Mucosa of rectum (tissue), 2 donors: ENCODE measurements around the gene B4GALNT3.
"Not testable (repeated sequence)": the region's sequence is repeated elsewhere in the genome, so short reads cannot be mapped to it uniquely, and the experiment has no call there.

Experiments used
- H3K27ac ChIP-seq, 2 donors: one replicate each; pipeline ENCODE4 v1.7.0; 2013; ENCODE audit warnings: inconsistent platforms in 2 of 2, low read depth in 2 of 2, low read length in 2 of 2
- H3K27me3 ChIP-seq, 2 donors: one replicate each; pipeline ENCODE4 v1.7.0; 2013; ENCODE audit warnings: low read length in 2 of 2; ENCODE audit not compliant: control insufficient read depth in 2 of 2, insufficient read depth in 2 of 2
- H3K36me3 ChIP-seq, 2 donors: one replicate each; pipeline ENCODE4 v1.7.0; 2013; ENCODE audit warnings: low read length in 2 of 2; ENCODE audit not compliant: control insufficient read depth in 2 of 2, insufficient read depth in 2 of 2
- H3K4me1 ChIP-seq, 2 donors: one replicate each; pipeline ENCODE4 v1.7.0; 2013; ENCODE audit warnings: low read length in 2 of 2, mild to moderate bottlenecking in 1 of 2; ENCODE audit not compliant: control insufficient read depth in 2 of 2, insufficient read depth in 2 of 2
- H3K4me3 ChIP-seq, 2 donors: one replicate each; pipeline ENCODE4 v1.7.0; 2013; ENCODE audit warnings: low read length in 2 of 2
- H3K9ac ChIP-seq, 2 donors: one replicate each; pipeline ENCODE4 v1.7.0; 2013; ENCODE audit warnings: low read length in 2 of 2, low read depth in 1 of 2, mild to moderate bottlenecking in 1 of 2
- H3K9me3 ChIP-seq, 2 donors: one replicate each; pipeline ENCODE4 v1.7.0; 2013; ENCODE audit warnings: low read length in 2 of 2; ENCODE audit not compliant: control insufficient read depth in 2 of 2
- donor health status: healthy.
- donor health status: Normal muscosa, but diverticular disease.

The B4GALNT3 gene

GRCh38 chr12:570921-571794, 111.4 kb downstream of the B4GALNT3 start:
- Histone ChIP-seq H3K4me1 (peaks cover 38 to 39% of the 10 kb centered on the region in 2 donors), H3K36me3 (no peaks in the 10 kb centered on the region), H3K27me3 (no peaks in the 10 kb centered on the region), H3K27ac (peak overlapping the region; percentile 93 to 95), H3K9me3 (no peaks in the 10 kb centered on the region), H3K9ac (peak overlapping the region; percentile 76 to 80), H3K4me3 (peak overlapping the region; percentile 73 to 77)

- no peaks in the 10 kb centered on the region for H3K36me3 ChIP-seq
- no peak overlapping the region for H3K4me3 ChIP-seq
- no peaks in the 10 kb centered on the region for H3K27me3 ChIP-seq
- H3K27ac ChIP-seq = peak overlapping the region; percentile 93 to 95
- peaks cover 39 to 43% of the 10 kb centered on the region in 2 donors for H3K4me1 ChIP-seq
- H3K9me3 ChIP-seq = no peaks in the 10 kb centered on the region
- H3K9ac ChIP-seq = no peak overlapping the region
Observed at GRCh38 chr12:571795-572531, 112.2 kb downstream of the B4GALNT3 start.

DNA sequence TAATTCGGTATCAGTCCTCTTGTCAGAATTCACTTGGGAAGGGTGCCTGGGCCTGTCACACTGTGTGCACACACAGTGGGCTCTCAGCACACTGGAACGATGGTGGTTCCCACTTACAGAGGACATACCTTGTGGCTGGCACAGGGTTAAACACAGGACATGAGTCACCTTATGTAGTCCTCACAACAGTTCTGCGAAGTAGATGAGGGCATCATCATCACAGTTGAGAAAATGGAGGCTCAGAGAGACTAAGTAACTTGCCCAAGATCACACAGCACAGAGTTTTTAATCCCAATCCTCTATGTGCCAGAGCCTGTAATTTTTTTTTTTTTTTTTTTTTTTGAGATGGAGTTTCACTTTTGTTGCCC, 112.8 kb downstream of the B4GALNT3 start:
- H3K4me3 ChIP-seq = no peak overlapping the region
- no peak overlapping the region for H3K9ac ChIP-seq
- H3K4me1 ChIP-seq = peaks cover 39 to 43% of the 10 kb centered on the region in 2 donors
- no peaks in the 10 kb centered on the region for H3K36me3 ChIP-seq
- peak overlapping the region in 1 of 2 donors; percentile 95 for H3K27ac ChIP-seq
- H3K9me3 ChIP-seq = no peaks in the 10 kb centered on the region
- no peaks in the 10 kb centered on the region for H3K27me3 ChIP-seq

DNA sequence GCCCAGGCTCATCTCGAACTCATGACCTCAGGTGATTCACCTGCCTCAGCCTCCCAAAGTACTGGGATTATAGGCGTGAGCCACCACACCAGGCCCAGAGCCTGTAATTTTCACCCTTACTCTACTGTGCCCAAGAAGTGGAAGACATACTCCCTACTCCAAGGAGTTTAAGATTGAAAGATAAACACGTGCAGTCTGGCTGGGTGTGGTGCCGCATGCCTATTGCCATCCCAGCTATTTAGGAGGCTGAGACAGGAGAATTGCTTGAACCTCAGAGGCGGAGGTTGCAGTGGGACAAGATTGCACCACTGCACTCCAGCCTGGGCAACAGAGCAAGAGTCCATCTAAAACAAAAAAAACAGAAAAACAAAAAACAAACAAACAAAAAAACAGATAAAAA, 113.5 kb downstream of the B4GALNT3 start:
- no peak overlapping the region for H3K4me3 ChIP-seq
- H3K4me1 ChIP-seq = peaks cover 37 to 43% of the 10 kb centered on the region in 2 donors
- no peaks in the 10 kb centered on the region for H3K9me3 ChIP-seq
- H3K9ac ChIP-seq = no peak overlapping the region
- no peak overlapping the region for H3K27ac ChIP-seq
- no peaks in the 10 kb centered on the region for H3K27me3 ChIP-seq
- no peaks in the 10 kb centered on the region for H3K36me3 ChIP-seq

- no peaks in the 10 kb centered on the region for H3K27me3 ChIP-seq
- no peak overlapping the region for H3K4me3 ChIP-seq
- H3K9ac ChIP-seq = no peak overlapping the region
- H3K36me3 ChIP-seq = no peaks in the 10 kb centered on the region
- H3K27ac ChIP-seq = no peak overlapping the region
- no peaks in the 10 kb centered on the region for H3K9me3 ChIP-seq
- peaks cover 24 to 33% of the 10 kb centered on the region in 2 donors for H3K4me1 ChIP-seq
Observed at GRCh38 chr12:574475-575128, 114.9 kb downstream of the B4GALNT3 start.

DNA sequence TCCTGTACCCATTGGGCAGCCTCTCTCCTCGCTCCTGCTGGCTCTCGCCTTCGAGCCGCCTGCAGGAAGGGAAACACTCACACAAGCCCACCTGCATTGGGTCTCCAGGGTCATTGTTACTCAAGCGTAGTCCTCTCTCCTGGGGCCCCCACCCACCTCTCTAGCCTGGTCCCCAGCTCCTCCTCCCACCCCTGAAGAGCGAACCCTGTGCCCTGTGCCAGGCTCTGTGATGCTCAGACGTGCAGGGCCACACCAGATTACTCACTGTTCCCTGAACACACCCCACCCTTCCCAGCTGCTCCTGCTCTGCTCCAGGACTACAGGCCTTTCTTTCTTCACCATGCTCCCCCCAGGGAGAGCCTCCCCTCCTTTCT, 115.4 kb downstream of the B4GALNT3 start:
- Histone ChIP-seq H3K36me3 (no peaks in the 10 kb centered on the region), H3K27me3 (no peaks in the 10 kb centered on the region), H3K27ac (peak overlapping the region in 1 of 2 donors; percentile 14), H3K4me1 (peaks cover 21 to 30% of the 10 kb centered on the region in 2 donors), H3K9me3 (no peaks in the 10 kb centered on the region), H3K4me3 (no peak overlapping the region), H3K9ac (no peak overlapping the region)

GRCh38 chr12:575948-576614, 116.3 kb downstream of the B4GALNT3 start:
- H3K27ac ChIP-seq = peak overlapping the region in 1 of 2 donors; percentile 0
- peak overlapping the region; percentile 45 to 60 for H3K4me3 ChIP-seq
- H3K9ac ChIP-seq = peak overlapping the region; percentile 26 to 43
- H3K9me3 ChIP-seq = no peaks in the 10 kb centered on the region
- no peaks in the 10 kb centered on the region for H3K27me3 ChIP-seq
- peaks cover 11 to 22% of the 10 kb centered on the region in 2 donors for H3K4me1 ChIP-seq
- H3K36me3 ChIP-seq = no peaks in the 10 kb centered on the region

GRCh38 chr12:576615-577110, 116.9 kb downstream of the B4GALNT3 start:
- no peaks in the 10 kb centered on the region for H3K9me3 ChIP-seq
- peak overlapping the region; percentile 45 to 60 for H3K4me3 ChIP-seq
- H3K36me3 ChIP-seq = no peaks in the 10 kb centered on the region
- H3K4me1 ChIP-seq = peaks cover 7 to 16% of the 10 kb centered on the region in 2 donors
- H3K9ac ChIP-seq = peak overlapping the region in 1 of 2 donors; percentile 26
- peak overlapping the region in 1 of 2 donors; percentile 0 for H3K27ac ChIP-seq
- no peaks in the 10 kb centered on the region for H3K27me3 ChIP-seq

DNA sequence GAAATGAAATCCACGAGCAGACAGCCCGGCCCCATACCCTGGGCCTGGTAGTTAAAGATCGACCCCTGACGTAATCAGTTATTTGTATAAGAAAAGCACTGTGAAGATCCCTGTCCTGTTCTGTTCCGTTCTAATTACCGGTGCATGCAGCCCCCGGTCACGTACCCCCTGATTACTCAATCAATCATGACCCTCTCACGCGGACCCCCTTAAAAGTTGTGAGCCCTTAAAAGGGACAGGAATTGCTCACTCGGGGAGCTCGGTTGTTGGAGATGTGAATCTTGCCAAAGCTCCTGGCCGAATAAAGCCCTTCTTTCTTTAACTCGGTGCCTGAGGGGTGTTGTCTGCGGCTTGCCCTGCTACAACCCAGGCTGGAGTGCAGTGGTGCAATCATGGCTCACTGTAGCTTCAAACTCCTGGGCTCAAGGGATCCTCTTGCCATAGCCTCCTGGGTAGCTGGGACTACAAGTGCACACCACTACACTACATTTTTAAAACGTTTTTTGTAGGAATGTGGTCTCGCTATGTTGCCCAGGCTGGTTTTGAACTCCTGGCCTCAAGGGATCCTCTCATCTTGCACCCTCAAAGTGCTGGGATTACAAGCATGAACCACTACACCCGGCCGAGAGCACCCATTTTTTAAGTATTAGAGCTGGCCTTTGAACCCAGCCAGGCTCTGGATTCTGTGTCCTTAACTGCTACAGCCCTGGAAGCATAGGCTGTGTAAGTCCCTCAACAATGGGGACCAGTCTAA, 118.4 kb downstream of the B4GALNT3 start:
- H3K36me3 ChIP-seq, H3K27me3 ChIP-seq, H3K4me3 ChIP-seq, H3K27ac ChIP-seq, H3K9me3 ChIP-seq, H3K9ac ChIP-seq: not testable (repeated sequence)
- peaks cover 4 to 11% of the 10 kb centered on the region in 2 donors for H3K4me1 ChIP-seq
